Measurements from ENCODE around the gene GPR84.

DNA sequence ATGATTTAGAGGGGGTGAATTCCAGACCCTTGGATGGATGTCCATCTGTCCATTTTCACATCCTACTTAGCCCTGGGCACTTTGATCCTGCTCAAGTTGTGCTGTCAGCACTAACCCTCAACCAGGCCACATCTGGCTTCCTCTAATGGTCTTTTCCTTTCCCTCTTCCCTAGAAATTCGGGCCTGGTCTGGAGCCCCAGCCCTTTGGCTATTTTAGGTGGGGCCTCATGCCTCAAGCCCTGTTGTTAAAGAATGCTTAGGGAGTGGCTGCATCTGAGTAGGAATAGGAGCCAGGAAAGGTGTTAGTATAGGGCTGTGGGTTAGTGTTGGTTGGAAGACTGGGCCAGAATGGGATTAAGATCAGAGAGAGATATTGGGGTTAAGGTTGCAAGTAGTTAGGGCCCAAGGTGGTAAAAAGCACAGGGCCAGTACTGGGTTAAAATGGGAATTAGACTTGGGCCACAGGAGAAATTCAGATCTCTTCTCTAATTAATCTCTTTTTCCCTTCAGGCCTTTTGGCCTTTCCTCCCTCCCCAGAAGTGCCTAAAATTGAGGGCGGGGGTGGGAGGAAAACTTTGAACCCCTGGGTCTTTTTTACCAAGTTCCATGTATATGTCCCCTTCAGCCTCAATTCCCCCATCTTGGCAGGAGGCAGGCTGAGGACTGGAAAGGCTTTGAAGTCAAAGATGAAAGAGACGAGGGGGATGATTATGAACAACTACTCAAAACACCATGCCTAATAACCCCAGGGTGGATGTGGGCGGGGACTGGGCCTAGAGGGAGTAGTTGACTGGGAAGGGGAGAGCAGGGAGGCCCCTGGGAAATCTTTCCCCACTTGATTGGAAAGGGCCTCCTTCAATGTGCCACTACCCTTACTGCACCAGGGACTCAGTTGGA lies 24.2 kb upstream of the GPR84 start:
- TF ChIP-seq, protein P1, sequence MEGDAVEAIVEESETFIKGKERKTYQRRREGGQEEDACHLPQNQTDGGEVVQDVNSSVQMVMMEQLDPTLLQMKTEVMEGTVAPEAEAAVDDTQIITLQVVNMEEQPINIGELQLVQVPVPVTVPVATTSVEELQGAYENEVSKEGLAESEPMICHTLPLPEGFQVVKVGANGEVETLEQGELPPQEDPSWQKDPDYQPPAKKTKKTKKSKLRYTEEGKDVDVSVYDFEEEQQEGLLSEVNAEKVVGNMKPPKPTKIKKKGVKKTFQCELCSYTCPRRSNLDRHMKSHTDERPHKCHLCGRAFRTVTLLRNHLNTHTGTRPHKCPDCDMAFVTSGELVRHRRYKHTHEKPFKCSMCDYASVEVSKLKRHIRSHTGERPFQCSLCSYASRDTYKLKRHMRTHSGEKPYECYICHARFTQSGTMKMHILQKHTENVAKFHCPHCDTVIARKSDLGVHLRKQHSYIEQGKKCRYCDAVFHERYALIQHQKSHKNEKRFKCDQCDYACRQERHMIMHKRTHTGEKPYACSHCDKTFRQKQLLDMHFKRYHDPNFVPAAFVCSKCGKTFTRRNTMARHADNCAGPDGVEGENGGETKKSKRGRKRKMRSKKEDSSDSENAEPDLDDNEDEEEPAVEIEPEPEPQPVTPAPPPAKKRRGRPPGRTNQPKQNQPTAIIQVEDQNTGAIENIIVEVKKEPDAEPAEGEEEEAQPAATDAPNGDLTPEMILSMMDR (conservative IDR thresholded peaks at IDR 0.05): no peak
- TF ChIP-seq ZFX (IDR thresholded peaks at IDR 0.05): peak; percentile 35; the same call in 1 of the 2 replicates
